Left renal cortex interstitium (tissue), 4 donors: ENCODE results near the gene ARID3A. TPM values are rescaled to one million over a fixed set of nuclear protein-coding genes. Genes with fewer than 3 reads are reported as not detected.
A peak's percentile ranks its signal among the peaks of the same experiment; 100 is the strongest.

Experiments
- DNase-seq, 4 donors: peaks; one replicate each; pipeline ENCODE4 v3.0.0-alpha.2; 2013; ENCODE audit warnings: low read depth in 4 of 4, low spot score in 2 of 4, missing footprints in 1 of 4
- polyA plus RNA-seq, 4 donors: library from polyadenylated mRNA; unstranded; fragments of 120-200 nt; gene quantifications; one replicate each; pipeline ENCODE4 v1.2.1, GENCODE V29; 2013; ENCODE audit not compliant: insufficient read length in 4 of 4

ARID3A gene
- polyA plus RNA-seq, 4 donors: 16.3 to 37.2 (median 29.1) TPM

DNA sequence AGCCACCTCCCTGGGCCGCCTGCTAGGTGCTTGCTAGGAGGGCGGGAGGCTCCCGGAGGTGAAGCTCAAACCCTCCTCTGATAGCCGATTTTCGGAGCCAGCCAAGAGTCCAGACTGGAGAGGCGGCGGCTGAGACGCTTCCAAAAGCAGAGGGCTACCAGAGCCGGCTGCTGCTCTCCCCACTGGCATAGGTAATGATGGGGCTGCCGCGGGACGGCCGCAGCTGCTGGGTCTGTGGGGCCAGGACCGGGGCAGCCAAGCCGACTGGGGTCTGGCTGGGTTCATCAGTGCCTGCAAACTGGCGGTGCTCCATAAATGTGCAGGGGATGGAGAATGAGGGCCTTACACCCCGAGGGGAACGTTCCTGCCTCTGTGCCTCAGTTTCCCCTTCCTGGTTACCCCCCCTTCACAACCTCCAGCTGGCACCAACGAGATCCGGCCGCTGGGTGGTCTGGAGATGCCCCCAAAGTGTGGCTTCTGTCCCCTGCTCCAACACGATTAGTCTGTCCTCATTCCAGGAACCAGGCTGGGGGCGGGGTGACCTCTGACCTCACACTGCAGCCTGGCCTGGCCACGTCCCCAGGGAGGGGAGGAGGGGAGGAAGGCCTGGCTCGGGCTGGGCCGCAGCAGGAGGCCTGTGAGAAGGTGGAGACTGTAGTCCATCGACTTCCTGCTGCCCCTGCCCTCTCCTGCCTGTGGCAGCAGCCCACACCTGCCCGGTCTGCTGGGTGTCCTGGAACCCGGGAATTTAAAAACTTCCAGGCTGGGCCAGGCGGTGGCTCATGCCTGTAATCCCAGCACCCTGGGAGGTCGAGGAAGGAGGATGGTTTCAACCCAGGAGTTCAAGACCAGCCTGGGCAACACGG lies 54.5 kb downstream of the ARID3A start:
- DNase-seq: no peak

GRCh38 chr19:982567-983170 lies 56.8 kb downstream of the ARID3A start:
- no peak for DNase-seq

DNA sequence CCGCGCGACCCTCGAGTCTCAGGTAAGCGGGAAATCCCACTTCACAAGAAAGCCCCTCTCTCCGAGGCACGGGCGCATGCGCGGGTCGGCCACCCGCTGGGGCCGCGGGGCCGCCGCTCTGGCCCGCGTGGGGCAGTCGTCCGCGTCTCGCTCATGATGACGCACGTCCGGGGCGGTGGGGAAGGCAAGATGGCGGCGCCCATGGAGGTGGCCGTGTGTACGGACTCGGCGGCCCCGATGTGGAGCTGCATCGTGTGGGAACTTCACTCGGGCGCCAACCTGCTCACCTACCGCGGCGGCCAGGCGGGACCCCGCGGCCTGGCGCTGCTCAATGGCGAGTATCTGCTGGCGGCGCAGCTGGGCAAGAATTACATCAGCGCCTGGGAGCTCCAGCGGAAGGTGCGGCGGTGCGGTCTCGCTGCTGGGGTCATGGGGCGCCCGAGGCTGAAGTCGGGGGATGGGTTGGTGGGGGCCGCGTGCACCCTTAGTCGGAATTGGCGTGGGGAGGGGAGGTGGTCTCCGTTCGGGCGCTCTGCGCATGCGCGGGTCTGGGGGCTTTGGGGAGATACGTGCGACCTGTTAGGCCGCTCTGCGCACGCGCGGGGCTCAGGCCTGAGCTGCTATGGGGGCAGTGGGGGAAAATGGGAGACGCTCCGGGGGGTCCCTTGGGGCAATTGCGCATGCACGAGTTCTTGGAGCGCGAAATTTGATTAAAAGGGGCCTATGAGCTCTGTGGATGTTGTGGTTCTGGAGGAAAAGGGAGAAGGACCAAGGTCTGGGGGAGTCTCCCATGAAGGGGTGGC lies 58.5 kb downstream of the ARID3A start, which contains the start of gene WDR18:
Gene WDR18 (plus strand): TSS at position 181 of the 803 bp plus-strand sequence. CDS start 9 bp downstream, at position 190.
- peak in 3 of 4 donors; percentile 72 to 88 (median 79) for DNase-seq

DNA sequence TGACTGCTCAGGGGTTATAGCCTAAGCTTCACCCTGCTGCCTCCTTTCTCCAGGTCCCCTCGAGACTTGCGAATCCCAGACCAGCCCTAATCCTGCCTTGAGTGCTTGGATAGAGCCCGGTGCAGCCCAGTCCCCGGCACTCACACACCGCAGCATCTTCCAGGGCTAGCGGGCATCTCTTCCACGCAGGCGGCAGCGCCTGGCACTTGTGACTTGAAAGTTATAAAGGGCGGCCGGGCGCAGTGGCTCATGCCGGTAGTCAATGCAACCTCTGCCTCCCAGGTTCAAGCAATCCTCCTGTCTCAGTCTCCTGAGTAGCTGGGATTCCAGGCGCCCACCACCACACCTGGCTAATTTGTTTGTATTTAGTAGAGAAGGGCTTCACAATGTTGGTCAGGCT lies 60.2 kb downstream of the ARID3A start:
- DNase-seq: no peak

DNA sequence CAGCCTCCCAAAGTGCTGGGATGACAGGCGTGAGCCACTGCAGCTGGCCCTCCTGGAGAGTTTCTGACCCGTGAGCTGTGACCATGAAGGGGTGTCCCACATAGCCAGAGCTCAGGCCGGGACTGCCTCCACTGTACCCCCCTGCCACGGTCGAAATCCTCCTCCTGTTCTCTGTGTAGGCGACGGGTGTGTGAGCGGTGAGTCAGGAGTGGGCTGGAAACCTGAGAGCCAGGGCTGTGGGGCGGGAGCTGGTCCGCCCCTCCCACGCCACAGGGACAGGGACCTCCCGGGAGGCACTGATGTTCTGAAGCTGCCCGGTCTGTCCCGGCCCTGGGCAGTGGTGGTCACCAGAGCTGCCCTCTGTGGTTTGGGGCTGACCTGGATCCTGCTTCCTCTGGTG lies 62.2 kb downstream of the ARID3A start:
- no peak for DNase-seq

GRCh38 chr19:988510-988909 lies 62.7 kb downstream of the ARID3A start:
- no peak for DNase-seq

DNA sequence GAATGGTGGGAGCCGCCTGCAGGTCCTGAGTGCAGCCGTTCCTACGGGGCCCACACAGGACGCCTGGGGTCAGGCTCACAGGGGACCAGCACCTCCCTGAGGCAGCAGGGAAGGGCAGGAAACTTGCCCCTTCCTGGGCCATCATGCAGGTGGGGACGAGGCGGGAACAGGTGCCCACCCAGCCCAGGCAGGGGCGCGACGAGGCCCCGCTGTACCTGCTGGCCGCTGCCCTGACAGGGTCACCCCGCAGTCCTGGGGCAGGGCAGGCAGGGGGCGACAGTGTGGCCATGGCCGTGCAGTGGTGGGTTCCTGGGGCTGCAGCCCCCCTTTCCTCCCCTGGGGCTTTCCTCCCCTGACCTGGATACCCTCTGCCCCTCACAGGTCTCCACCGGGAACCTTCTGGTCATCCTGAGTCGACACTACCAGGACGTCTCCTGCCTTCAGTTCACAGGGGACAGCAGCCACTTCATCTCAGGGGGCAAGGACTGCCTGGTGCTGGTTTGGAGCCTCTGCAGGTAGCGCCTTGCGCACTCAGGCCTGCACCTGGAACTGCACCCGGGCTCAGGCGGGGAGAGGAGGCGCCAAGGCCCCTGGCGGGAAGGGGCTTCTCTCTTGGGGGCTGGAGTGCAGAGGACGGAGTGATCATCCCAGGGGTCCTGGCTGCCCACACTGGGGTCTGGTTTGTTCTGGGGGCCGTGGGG lies 63.7 kb downstream of the ARID3A start:
- DNase-seq: no peak

- DNase-seq: no peak
Measured at GRCh38 chr19:990119-990571, 64.3 kb downstream of the ARID3A start.

DNA sequence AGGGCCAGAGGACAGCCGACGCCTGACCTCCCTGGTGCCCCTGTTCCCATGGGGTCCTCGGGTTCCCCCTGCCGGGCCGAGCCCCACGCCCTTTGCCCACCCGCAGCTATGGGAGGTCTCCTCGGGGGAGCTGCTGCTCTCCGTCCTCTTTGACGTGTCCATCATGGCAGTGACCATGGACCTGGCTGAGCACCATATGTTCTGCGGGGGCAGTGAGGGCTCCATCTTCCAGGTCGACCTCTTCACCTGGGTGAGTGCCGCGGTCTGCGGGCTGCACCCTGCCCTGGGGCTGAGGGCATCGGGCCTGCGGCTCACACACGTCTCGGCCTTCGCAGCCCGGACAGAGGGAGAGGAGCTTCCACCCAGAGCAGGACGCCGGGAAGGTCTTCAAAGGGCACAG lies 64.9 kb downstream of the ARID3A start:
- DNase-seq: no peak

DNA sequence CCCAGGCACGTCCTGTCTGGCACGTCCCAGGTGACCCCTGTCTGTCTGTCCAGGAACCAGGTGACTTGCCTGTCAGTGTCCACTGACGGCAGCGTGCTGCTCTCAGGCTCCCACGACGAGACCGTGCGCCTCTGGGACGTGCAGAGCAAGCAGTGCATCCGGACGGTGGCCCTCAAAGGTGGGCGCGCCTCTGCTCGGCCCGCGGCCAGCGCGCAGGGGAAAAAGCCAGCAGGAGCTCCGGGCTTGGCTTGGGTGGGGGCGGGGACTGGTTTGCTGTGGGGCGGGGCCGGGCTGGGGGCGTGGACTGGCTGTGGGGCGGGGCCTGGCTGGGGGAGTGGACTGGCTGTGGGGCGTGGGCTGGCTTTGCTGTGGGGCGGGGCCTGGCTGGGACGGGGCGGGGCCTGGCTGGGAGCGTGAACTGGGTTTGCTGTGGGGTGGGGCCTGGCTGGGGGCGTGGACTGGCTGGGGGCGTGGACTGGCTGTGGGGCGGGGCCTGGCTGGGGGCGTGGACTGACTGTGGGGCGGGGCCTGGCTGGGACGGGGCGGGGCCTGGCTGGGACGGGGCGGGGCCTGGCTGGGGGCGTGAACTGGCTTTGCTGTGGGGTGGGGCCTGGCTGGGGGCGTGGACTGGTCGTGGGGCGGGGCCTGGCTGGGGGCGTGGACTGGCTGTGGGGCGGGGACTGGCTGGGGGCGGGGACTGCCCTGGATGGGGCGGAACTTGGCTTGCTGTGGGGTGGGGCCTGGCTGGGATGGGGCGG lies 65.5 kb downstream of the ARID3A start:
- DNase-seq: no peak

GRCh38 chr19:991932-992669 lies 66.3 kb downstream of the ARID3A start:
- no peak for DNase-seq

GRCh38 chr19:992670-993055 lies 66.8 kb downstream of the ARID3A start:
- DNase-seq: no peak

GRCh38 chr19:993361-993830 lies 67.6 kb downstream of the ARID3A start:
- no peak for DNase-seq

GRCh38 chr19:993831-994393 lies 68.1 kb downstream of the ARID3A start:
- no peak for DNase-seq

DNA sequence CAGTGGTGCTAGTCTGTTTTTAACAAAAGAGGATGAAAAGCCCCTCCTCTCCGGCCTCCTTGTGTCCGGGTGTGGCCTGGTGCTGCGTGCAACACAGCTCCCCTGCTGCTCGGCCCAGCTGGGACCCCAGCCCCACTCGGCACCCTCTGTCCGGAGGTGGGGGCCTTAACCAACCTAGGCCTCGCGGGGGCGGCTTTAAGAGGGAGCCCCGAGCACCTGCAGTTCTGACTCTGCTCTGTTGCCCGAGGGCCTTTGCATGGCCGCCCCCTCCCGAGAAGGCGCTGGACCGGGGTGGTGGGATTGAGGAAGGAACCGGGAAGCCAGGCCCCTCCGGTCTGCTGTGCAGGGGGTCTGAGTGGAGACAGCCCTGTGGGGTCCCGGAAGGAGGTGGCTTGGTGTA lies 68.7 kb downstream of the ARID3A start:
- no peak for DNase-seq

- no peak for DNase-seq
Measured at GRCh38 chr19:995051-995827, 69.4 kb downstream of the ARID3A start.

GRCh38 chr19:996051-996838 lies 70.4 kb downstream of the ARID3A start:
- DNase-seq: no peak
